GM19372 (cell line): Measurements from ENCODE around the gene CD47.
A peak's percentile ranks its signal among the peaks of the same experiment; 100 is the strongest.

Experiments used
- ATAC-seq: cut with Tn5 transposase; IDR thresholded peaks from one replicate; pipeline ENCODE4 v1.9.1; 2021; ENCODE audit warnings: mild to moderate bottlenecking, low read depth, moderate library complexity; ENCODE audit not compliant: unreplicated experiment

CD47 gene

GRCh38 chr3:108093616-108094015 is 2.8 kb upstream of the CD47 start:
- ATAC-seq, result no peak

- ATAC-seq, result no peak
These were observed 2.2 kb upstream of the CD47 start for GRCh38 chr3:108093021-108093420.

GRCh38 chr3:108092501-108092900 is 1.7 kb upstream of the CD47 start:
- no peak for ATAC-seq

GRCh38 chr3:108091498-108092250 is 843 bp upstream of the CD47 start:
- ATAC-seq, result no peak

- ATAC-seq, result peak; percentile 15
These were observed 656 bp downstream of the CD47 start for GRCh38 chr3:108090049-108090700.

- no peak for ATAC-seq
These were observed 1.3 kb downstream of the CD47 start for GRCh38 chr3:108089579-108089978.

- ATAC-seq, result no peak
These were observed 2.1 kb downstream of the CD47 start for GRCh38 chr3:108088697-108089096.

GRCh38 chr3:108088146-108088545 is 2.7 kb downstream of the CD47 start:
- no peak for ATAC-seq

GRCh38 chr3:108086653-108087052 is 4.2 kb downstream of the CD47 start:
- ATAC-seq, result no peak

GRCh38 chr3:108085810-108086350 is 5.0 kb downstream of the CD47 start:
- ATAC-seq, result no peak

- no peak for ATAC-seq
These were observed 5.5 kb downstream of the CD47 start for GRCh38 chr3:108085370-108085769.

GRCh38 chr3:108079877-108080276 is 11.0 kb downstream of the CD47 start:
- no peak for ATAC-seq

GRCh38 chr3:108079043-108079442 is 11.8 kb downstream of the CD47 start:
- no peak for ATAC-seq

GRCh38 chr3:108076564-108076963 is 14.3 kb downstream of the CD47 start:
- ATAC-seq, result no peak

GRCh38 chr3:108073764-108074431 is 16.9 kb downstream of the CD47 start:
- no peak for ATAC-seq

- ATAC-seq, result no peak
These were observed 19.5 kb downstream of the CD47 start for GRCh38 chr3:108071368-108071767.

- ATAC-seq, result no peak
These were observed 20.5 kb downstream of the CD47 start for GRCh38 chr3:108070356-108070755.

GRCh38 chr3:108067768-108068167 is 23.1 kb downstream of the CD47 start:
- no peak for ATAC-seq

- ATAC-seq, result no peak
These were observed 25.7 kb downstream of the CD47 start for GRCh38 chr3:108065096-108065495.

- ATAC-seq, result no peak
These were observed 26.4 kb downstream of the CD47 start for GRCh38 chr3:108064293-108064887.

- peak; percentile 91 for ATAC-seq
These were observed 28.8 kb downstream of the CD47 start for GRCh38 chr3:108062051-108062450.
